HG02623 (cell line): ENCODE measurements around the gene PRMT7.

ENCODE experiments used
- ATAC-seq: cut with Tn5 transposase; IDR thresholded peaks from one replicate; pipeline ENCODE4 v1.9.1; 2021; ENCODE audit warnings: moderate library complexity; ENCODE audit not compliant: unreplicated experiment

Gene PRMT7

DNA sequence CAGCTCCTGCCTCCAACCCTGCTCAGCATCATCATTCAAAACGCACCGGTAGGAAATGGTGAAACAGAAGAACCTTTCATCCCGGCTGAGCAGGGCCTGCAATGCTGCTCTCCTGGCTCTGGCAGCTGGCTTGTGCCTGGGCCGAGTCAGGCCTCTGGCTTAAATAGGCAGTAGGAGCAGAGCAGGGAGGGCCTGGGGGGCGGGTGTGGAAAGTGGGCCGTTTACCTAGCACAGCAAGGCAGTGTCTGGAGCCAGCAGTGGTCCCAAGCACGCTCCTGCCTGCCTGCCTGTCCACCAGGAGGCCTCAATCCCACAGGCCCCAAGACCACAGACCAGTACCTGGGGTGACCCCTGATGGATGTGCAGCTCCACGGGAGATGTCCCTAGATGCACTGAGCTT lies 78.2 kb downstream of the PRMT7 start:
- ATAC-seq = no peak

- ATAC-seq = no peak
Observed at GRCh38 chr16:68389750-68390371, 79.0 kb downstream of the PRMT7 start.

- ATAC-seq = no peak
Observed at GRCh38 chr16:68393333-68393732, 82.5 kb downstream of the PRMT7 start.

DNA sequence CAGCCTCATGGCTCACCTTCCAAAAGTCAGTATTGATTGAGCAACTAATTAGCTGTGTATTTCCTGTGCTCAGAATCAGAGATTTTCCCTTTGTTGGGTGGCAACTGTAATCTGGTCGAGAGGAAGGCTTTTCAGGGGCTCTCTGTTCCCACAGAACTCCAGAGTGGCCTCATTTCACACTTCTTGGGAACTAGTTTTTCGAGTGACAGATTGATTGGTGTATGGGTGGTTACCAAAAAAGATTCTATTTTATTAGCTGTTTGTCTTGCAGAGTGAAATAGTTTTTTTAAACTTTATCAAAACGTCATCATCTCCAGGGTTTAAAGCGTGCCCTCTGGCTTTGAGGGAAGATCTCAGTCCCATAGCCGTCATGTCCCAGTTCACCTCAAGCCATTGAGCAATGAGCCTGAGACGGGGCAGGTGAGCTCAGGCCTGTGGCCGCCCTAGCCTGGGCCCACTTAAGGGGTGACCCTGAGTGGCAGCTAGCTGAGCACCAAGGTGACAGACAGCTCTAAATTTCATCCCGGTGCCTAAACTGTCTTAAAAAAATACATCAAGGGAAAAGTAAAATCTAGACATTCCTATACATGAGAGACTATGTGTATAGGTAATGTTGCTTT lies 84.5 kb downstream of the PRMT7 start:
- no peak for ATAC-seq

GRCh38 chr16:68395815-68396214 lies 85.0 kb downstream of the PRMT7 start:
- ATAC-seq = no peak

- ATAC-seq = no peak
Observed at GRCh38 chr16:68396481-68396880, 85.7 kb downstream of the PRMT7 start.

GRCh38 chr16:68397710-68398201 lies 86.9 kb downstream of the PRMT7 start:
- ATAC-seq = no peak

- no peak for ATAC-seq
Observed at GRCh38 chr16:68399456-68399855, 88.6 kb downstream of the PRMT7 start.

- no peak for ATAC-seq
Observed at GRCh38 chr16:68400083-68400923, 89.5 kb downstream of the PRMT7 start.

DNA sequence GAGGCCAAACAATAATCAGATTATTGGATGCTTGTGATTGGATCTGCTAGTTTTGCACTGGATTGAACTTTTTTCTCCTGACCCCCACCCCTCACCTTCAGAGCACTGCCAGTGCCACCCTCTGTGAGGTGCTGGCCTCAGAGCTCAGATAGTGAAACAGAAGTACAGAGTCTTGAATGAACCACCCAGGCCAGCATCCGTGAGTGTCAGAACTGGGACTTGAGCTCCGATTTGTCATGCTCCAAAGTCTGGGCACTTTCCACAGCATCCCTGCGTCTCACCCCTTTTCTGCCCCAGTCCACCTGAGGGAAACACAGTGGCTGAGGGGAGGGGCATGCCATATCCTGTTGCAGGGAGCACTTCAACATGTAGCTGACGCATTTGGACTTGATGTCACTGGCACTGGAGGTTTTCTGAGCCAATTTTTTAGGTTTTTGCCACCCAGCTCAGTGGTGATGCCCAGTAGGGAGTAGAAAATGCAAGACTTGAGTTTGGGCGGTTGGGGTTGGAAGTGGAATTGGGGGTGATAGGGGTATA lies 90.2 kb downstream of the PRMT7 start:
- ATAC-seq = no peak

DNA sequence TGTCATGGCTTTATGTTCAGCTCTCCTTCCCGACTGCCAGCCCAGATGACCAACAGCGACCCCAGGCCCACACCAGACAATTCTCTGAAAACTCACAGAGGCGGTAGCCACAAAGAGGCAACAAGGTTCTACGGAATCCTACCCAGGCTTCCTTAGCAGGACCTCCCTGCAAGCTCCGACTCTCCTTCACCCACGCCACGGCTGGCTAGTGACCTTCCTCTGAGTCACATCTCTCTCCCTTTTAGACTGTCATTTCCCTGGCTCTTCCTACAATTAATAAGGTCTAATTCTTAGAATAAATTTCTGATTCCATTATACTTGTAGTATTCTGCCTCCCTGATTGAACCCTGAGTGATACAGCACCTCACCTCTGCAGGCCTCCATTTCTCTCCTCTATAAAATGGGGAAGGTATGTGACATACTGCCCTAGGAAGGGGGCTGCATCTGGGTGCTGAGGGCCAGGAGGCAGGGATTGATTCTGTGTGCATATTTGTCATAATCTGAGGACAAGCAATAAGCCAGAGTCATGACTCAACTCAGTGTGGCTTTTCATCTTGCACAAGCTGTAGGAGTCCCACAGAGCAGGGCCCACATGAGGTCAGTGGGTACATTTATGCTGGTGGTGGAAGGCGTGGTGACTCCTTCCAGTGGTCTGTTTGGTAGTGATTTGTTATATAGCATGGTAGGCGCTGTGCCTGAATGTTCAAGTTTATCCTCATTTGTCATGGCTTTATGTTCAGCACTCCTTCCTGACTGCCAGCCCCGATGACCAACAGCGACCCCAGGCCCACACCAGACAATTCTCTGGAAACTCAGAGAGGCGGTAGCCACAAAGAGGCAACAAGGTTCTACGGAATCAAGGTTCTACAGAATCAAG lies 91.3 kb downstream of the PRMT7 start:
- no peak for ATAC-seq

DNA sequence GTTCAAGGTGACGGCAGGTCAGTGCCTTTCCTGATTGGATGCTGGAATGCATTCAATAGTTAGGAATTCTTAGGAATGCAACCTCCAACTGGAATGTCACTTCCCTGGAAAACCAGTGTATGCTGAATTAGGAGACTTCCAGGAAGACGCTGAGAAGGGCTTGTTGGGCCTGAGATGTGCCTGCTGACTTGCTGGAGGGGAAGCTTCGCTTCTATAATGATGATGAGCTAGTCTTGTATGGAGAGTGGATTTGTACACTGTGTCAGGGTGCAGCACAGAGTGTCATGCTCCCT lies 91.9 kb downstream of the PRMT7 start:
- ATAC-seq = no peak

- ATAC-seq = no peak
Observed at GRCh38 chr16:68403177-68403576, 92.4 kb downstream of the PRMT7 start.

- ATAC-seq = no peak
Observed at GRCh38 chr16:68403704-68404103, 92.9 kb downstream of the PRMT7 start.

DNA sequence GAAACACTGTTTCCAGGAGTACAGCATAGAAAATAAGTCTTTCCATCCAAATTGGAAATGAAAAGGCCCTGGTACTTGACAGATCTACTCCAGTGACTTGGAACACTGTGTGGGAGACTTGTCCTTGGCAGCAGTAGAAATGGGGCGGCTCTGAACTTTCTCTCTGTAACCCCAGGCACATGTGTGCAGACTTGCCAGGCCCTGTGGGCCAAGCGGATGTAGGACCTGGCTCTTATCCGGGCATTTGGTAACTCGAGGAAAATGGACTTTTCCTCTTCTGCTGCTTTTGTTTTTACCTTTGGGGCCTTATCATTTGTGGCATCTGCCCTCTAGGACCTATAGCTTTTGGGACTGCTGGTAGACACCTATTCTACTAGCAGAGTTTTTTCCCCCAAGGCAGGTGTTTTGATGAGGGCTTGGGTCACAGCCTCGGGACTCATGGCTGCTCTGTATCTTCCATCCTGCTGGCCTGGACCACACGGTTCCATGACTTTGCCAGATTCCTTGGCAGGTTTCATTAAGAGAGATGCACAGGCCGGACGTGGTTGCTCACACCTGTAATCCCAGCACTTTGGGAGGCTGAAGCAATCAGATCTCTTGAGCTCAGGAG lies 94.0 kb downstream of the PRMT7 start:
- ATAC-seq = no peak

DNA sequence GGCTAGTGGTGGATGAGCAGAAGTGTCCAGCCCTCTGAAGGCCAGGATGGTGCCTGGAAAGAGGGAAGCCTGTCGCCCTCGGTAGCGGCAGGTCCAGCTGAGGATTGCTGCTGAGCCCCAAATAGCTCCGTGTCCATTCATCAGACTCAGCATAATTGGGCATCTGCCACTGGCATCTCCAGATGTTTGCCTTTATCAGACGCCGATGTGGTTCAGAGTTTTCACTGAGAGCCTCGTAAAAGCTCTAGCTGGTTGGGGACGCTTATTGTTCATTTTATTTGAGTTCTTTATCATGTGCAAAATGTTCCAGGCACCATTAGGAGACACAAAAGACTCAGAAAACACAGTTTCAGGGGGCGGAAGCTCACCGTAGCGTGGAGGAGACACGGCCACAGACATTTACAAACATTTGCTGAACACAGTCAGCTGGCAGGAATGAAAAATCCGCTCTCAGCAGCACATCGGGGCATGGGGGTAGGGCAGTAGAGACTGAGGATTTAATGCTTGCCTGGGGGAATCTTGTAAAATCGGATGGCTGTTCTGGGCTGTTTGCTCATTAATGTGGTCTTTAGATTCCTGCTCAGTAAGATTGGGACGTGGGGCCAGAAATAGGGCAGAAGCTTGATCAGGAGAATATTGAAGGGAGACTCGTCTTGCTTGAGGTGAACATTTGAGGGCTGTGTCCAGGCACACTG lies 95.8 kb downstream of the PRMT7 start:
- ATAC-seq = no peak
